Epithelial cell of esophagus (primary cell): Measurements from ENCODE around the gene ZNF790.

Experiments used
- DNase-seq: peaks from one replicate; pipeline ENCODE4 v3.0.0; 2010; ENCODE audit warnings: low read depth
- H3K4me3 ChIP-seq: 2 replicates; pipeline ENCODE4 v1.5.1; 2011; ENCODE audit warnings: mild to moderate bottlenecking, low read length, control low read depth
- TF ChIP-seq, protein P1 (sequence below): IDR thresholded peaks from 2 replicates; pipeline ENCODE4 v1.5.1; 2011; ENCODE audit warnings: low read depth, mild to moderate bottlenecking, low read length, control low read depth, inconsistent platforms; ENCODE audit not compliant: insufficient read depth; ENCODE audit errors: missing control alignments

ZNF790 gene

GRCh38 chr19:36772311-36773222 is 65.6 kb downstream of the ZNF790 start, which contains the start of gene ZNF850:
ZNF850 (minus strand) TSS chr19:36772807; CDS start chr19:36762606, 10,201 bp downstream.
- DNase-seq, result peak; percentile 96
- H3K4me3 ChIP-seq, result peak within 1 kb of the TSS; percentile 94
- TF ChIP-seq, protein P1, sequence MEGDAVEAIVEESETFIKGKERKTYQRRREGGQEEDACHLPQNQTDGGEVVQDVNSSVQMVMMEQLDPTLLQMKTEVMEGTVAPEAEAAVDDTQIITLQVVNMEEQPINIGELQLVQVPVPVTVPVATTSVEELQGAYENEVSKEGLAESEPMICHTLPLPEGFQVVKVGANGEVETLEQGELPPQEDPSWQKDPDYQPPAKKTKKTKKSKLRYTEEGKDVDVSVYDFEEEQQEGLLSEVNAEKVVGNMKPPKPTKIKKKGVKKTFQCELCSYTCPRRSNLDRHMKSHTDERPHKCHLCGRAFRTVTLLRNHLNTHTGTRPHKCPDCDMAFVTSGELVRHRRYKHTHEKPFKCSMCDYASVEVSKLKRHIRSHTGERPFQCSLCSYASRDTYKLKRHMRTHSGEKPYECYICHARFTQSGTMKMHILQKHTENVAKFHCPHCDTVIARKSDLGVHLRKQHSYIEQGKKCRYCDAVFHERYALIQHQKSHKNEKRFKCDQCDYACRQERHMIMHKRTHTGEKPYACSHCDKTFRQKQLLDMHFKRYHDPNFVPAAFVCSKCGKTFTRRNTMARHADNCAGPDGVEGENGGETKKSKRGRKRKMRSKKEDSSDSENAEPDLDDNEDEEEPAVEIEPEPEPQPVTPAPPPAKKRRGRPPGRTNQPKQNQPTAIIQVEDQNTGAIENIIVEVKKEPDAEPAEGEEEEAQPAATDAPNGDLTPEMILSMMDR, result no peak

DNA sequence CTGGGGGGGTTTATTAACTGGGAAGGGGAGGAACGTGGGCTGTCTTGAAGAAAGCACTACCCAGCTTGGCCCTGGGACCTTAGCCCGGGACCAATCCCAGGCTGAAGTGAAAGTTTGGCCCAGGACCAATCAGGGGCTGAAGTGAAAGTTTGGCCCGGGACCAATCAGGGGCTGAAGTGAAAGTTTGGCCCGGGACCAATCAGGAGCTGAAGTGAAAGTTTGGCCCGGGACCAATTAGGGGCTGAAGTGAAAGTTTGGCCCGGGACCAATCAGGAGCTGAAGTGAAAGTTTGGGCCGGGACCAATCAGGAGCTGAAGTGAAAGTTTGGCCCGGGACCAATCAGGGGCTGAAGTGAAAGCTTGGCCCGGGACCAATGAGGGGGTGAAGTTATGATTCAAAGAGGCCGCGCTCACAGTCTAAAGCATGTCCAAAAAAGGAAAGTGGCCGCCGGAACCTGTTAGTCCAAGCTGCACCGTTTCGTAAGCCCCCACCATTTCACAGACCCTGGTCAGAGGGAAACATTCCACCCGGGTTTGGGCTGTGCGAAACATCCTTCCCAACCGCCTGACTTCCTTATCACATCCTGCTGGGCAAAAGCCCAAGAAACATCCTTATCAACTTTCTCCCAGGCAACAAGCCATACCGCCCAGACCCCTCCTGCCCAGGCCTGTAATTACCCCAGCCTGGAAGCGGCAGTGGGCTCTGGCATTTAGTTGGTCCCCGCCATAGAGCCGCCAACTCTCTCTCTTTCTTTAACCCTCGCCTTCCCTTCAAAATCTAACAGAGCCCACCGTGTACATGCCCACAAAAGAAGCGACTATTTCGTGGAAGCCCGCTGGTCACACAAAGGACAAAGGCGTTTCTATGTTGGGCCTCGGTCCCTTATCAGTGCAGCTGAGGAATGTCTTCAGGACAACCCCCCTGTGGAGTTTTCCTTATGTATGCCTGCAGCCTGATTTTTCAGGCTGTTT is 66.6 kb downstream of the ZNF790 start:
- peak overlapping the region; percentile 94 for H3K4me3 ChIP-seq
- TF ChIP-seq, protein P1, result no peak
- peak; percentile 83 for DNase-seq
